ENCODE results near the gene DCST1.
"Not testable (repeated sequence)": the region's sequence is repeated elsewhere in the genome, so short reads cannot be mapped to it uniquely, and the experiment has no call there.

The DCST1 gene

GRCh38 chr1:155033524-155033923 is at the start of gene DCST1, which contains the start of gene DCST2:
DCST1 (plus strand) TSS chr1:155033824; CDS start chr1:155034037, 213 bp downstream.
DCST2 (minus strand) TSS chr1:155033781; CDS start chr1:155033701, 80 bp downstream.
- DNase-seq (ENCODE audit: low spot score), result no peak

GRCh38 chr1:154986736-154987135 is 46.9 kb upstream of the DCST1 start:
- DNase-seq (ENCODE audit: low spot score), result not testable (repeated sequence)

DNA sequence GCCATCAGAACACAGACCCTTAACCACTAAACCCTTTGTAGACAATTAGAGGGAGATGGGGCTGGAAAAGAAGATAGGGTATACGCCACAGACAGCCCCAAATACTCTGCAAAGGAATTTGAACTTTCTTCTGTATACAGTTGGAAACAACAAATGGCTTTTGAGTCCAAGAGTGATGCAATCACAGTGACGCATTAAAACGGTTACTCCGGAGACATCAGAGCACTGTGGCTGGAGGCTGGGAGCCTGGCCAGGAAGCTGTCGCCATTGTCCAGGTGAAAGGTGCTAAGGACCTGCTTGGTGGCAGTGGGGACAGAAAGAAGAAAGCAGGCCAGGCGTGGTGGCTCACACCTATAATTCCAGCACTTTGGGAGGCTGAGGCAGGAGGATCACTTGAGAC is 46.3 kb upstream of the DCST1 start:
- no peak for DNase-seq (ENCODE audit: low spot score)

DNA sequence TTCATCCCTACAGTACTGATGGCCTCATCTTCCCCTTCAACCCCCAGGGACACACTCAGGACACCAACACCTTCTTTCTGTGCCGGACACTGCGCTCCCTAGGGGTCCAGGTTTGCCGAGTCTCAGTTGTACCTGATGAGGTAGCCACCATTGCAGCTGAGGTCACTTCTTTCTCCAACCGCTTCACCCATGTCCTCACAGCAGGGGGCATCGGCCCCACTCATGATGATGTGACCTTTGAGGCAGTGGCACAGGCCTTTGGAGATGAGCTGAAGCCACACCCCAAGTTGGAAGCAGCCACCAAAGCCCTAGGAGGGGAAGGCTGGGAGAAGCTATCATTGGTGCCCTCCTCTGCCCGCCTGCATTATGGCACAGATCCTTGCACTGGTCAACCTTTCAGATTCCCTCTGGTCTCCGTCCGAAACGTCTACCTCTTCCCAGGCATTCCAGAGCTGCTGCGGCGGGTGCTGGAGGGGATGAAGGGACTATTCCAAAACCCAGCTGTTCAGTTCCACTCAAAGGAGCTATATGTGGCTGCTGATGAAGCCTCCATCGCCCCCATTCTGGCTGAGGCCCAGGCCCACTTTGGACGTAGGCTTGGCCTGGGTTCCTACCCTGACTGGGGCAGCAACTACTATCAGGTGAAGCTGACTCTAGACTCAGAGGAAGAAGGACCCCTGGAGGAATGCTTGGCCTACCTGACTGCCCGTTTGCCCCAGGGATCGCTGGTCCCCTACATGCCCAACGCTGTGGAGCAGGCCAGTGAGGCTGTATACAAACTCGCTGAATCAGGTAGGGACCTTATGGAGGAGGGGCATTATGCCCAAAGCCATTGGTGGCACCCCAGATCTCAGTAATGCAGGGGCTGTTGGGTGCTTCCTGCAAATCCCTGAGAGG is 45.3 kb upstream of the DCST1 start:
- no peak for DNase-seq (ENCODE audit: low spot score)

GRCh38 chr1:154989195-154989860 is 44.3 kb upstream of the DCST1 start:
- no peak for DNase-seq (ENCODE audit: low spot score)

- DNase-seq (ENCODE audit: low spot score), result no peak
Measured at GRCh38 chr1:154990276-154990675, 43.3 kb upstream of the DCST1 start.

GRCh38 chr1:154992721-154993571 is 40.7 kb upstream of the DCST1 start:
- no peak for DNase-seq (ENCODE audit: low spot score)

DNA sequence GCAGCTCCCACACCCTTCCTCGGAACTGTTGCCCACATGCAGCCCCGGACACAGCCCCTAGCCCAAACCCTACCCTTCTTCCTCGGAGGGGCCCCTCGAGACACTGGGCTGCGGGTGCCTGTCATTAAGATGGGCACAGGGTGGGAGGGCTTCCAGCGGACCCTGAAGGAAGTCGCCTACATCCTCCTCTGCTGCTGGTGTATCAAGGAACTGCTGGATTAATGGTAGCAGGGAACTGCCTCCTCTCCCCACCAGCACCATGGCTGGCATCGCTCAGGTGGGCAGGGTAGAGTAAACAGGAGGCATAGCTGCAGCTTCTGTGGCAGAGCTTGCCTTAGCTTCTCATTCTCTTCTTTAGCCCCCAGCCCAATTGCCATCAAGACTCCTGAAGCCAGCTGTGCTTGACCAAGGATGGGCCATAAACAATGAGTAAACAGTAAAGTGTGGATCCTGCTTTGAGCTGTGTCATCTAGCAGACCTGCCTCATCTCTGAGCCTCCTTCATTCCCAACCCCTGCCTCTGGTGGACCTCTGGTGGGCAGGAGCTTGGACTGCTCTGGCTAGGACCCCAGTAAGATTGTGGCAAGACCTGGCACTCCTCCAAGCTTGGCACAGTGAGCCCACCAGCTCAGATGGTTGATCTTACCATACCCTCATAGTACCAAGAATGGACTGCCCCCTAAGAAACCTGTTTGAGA is 39.9 kb upstream of the DCST1 start, which contains the start of gene LENEP:
Gene LENEP (plus strand): TSS at position 15 of the 697 bp plus-strand sequence. CDS start 22 bp downstream, at position 37.
- no peak for DNase-seq (ENCODE audit: low spot score)

GRCh38 chr1:154994269-154994587 is 39.4 kb upstream of the DCST1 start:
- no peak for DNase-seq (ENCODE audit: low spot score)

GRCh38 chr1:154994591-154994990 is 39.0 kb upstream of the DCST1 start:
- DNase-seq (ENCODE audit: low spot score), result no peak

GRCh38 chr1:154995301-154995983 is 38.2 kb upstream of the DCST1 start:
- DNase-seq (ENCODE audit: low spot score), result peak; percentile 77

DNA sequence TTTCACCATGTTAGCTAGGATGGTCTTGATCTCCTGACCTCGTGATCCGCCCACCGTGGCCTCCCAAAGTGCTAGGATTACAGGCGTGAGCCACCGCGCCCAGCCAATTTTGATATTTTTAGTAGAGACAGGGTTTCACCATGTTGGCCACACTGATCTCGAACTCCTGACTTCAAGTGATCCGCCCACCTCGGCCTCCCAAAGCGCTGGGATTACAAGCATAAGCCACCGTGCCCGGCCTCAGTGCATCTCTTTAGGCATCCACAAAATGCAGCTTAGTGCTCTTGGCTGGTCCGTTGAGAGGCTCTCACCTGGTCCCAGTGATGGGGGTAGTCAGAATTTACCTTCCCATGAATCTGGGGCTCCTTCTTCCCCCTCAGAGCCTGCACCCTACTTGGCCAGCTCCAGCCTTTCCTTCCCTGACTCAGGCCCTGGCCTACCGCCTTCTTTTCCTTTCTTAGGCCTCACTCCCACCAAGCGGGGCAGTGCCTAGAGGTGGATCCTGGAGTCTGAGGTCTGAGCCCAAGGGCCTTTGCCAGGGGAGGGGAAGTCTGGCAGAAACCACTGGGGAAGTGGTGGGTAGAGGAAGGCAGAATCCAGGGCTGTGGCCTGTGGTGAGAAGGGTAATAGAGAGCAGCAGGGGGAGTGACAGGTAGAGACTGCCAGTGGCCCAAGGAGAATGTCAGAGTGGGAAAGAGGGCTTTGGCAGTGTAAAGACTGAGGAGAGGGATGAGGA is 36.5 kb upstream of the DCST1 start:
- no peak for DNase-seq (ENCODE audit: low spot score)

GRCh38 chr1:154998201-154998780 is 35.3 kb upstream of the DCST1 start:
- DNase-seq (ENCODE audit: low spot score), result no peak

GRCh38 chr1:154998818-154999570 is 34.6 kb upstream of the DCST1 start:
- no peak for DNase-seq (ENCODE audit: low spot score)

- no peak for DNase-seq (ENCODE audit: low spot score)
Measured at GRCh38 chr1:154999571-155000410, 33.8 kb upstream of the DCST1 start.

GRCh38 chr1:155000411-155000725 is 33.3 kb upstream of the DCST1 start:
- no peak for DNase-seq (ENCODE audit: low spot score)

- peak; percentile 83 for DNase-seq (ENCODE audit: low spot score)
Measured at GRCh38 chr1:155000726-155001424, 32.7 kb upstream of the DCST1 start.

- no peak for DNase-seq (ENCODE audit: low spot score)
Measured at GRCh38 chr1:155001425-155001674, 32.3 kb upstream of the DCST1 start.
